Naive thymus-derived CD4-positive, alpha-beta T cell (primary cell): ENCODE measurements around the gene SNUPN. TPM values are rescaled to one million over a fixed set of nuclear protein-coding genes. Genes with fewer than 3 reads are reported as not detected.

ENCODE experiments used
- ATAC-seq: fragments of 150-1000 bp; cut with Tn5 transposase; 2 replicates; pipeline ENCODE4 v1.10.0; 2021; ENCODE audit warnings: mild to moderate bottlenecking, moderate library complexity
- CTCF ChIA-PET: fragments of 350-600 bp; sonication (Branson Sonifier 250); formaldehyde crosslinking; loops from one replicate; lab custom pipeline; 2021; ENCODE audit warnings: antibody characterized with exemption; lab: Charles Lee
- POLR2A ChIA-PET: fragments of 350-600 bp; sonication (Branson Sonifier 250); formaldehyde crosslinking; loops from one replicate; lab custom pipeline; 2021; ENCODE audit warnings: antibody characterized with exemption, inconsistent platforms; lab: Charles Lee
- DNase-seq, 9 donors: peaks; one replicate each; pipeline versions ENCODE4 v3.0.0 to v3.0.0-alpha.2; 2020 to 2022; ENCODE audit warnings: mixed read lengths in 1 of 9
- H3K27ac ChIP-seq: one replicate; pipeline ENCODE4 v1.7.0; 2013; ENCODE audit warnings: mild to moderate bottlenecking, low read depth, low read length, moderate library complexity
- H3K27me3 ChIP-seq, 2 donors: one replicate each; pipeline ENCODE4 v1.7.0; 2013; ENCODE audit warnings: low read length in 2 of 2, mild to moderate bottlenecking in 2 of 2, moderate library complexity in 2 of 2; ENCODE audit not compliant: control insufficient read depth in 2 of 2, insufficient read depth in 2 of 2
- H3K36me3 ChIP-seq, 3 experiments: 1 replicate in 2 of 3; 2 replicates in 1 of 3; pipeline ENCODE4 v1.7.0; 2013; ENCODE audit warnings: low read length in 3 of 3, mild to moderate bottlenecking in 3 of 3, moderate library complexity in 1 of 3; ENCODE audit not compliant: insufficient read depth in 3 of 3, control insufficient read depth in 2 of 3
- H3K4me1 ChIP-seq, 2 donors: one replicate each; pipeline ENCODE4 v1.7.0; 2013; ENCODE audit warnings: low read length in 2 of 2, mild to moderate bottlenecking in 2 of 2, moderate library complexity in 1 of 2; ENCODE audit not compliant: control insufficient read depth in 2 of 2, insufficient read depth in 2 of 2
- H3K4me3 ChIP-seq: 2 replicates; pipeline ENCODE4 v1.7.0; 2013; ENCODE audit warnings: mild to moderate bottlenecking, low read length
- H3K9me3 ChIP-seq, 3 experiments: 1 replicate in 2 of 3; 2 replicates in 1 of 3; pipeline ENCODE4 v1.7.0; 2013; ENCODE audit warnings: low read length in 3 of 3; ENCODE audit not compliant: control insufficient read depth in 2 of 3
- H3K27ac Mint-ChIP-seq, 9 donors: one replicate each; pipeline ENCODE4 v1.8.0; 2020 to 2022; ENCODE audit warnings: mixed read lengths in 9 of 9, mild to moderate bottlenecking in 8 of 9, moderate library complexity in 5 of 9, inconsistent platforms in 2 of 9
- H3K27me3 Mint-ChIP-seq, 5 donors: one replicate each; pipeline ENCODE4 v1.8.0; 2021 to 2022; ENCODE audit warnings: mixed read lengths in 5 of 5, mild to moderate bottlenecking in 1 of 5
- H3K36me3 Mint-ChIP-seq, 5 donors: one replicate each; pipeline ENCODE4 v1.8.0; 2020 to 2022; ENCODE audit warnings: mixed read lengths in 5 of 5, mild to moderate bottlenecking in 3 of 5, inconsistent platforms in 1 of 5
- H3K4me1 Mint-ChIP-seq, 7 donors: one replicate each; pipeline ENCODE4 v1.8.0; 2020 to 2022; ENCODE audit warnings: mixed read lengths in 7 of 7, mild to moderate bottlenecking in 3 of 7, inconsistent platforms in 1 of 7
- H3K4me3 Mint-ChIP-seq, 10 donors: one replicate each; pipeline ENCODE4 v1.8.0; 2020 to 2022; ENCODE audit warnings: mild to moderate bottlenecking in 10 of 10, mixed read lengths in 10 of 10, moderate library complexity in 6 of 10, inconsistent platforms in 2 of 10
- H3K9me3 Mint-ChIP-seq, 11 donors: one replicate each; pipeline ENCODE4 v1.8.0; 2020 to 2022; ENCODE audit warnings: mixed read lengths in 11 of 11, mild to moderate bottlenecking in 4 of 11, inconsistent platforms in 1 of 11, moderate library complexity in 1 of 11
- intact Hi-C, 2 donors: fragments of 100-400 bp; cut with micrococcal nuclease; formaldehyde crosslinking; loops; one replicate each; pipeline ENCODE4 v1.15.1; 2023
- polyA plus RNA-seq, 2 donors: library from polyadenylated mRNA; unstranded; fragments of 300-500 nt; fragmentation: Illumina TruSeq; gene quantifications; one replicate each; pipeline ENCODE4 v1.2.3, GENCODE V29; 2021
- total RNA-seq, 6 experiments: library from RNA in 5 of 6; stranded (reverse) in 5 of 6; gene quantifications; 1 replicate in 5 of 6; 2 replicates in 1 of 6; pipeline ENCODE4 v1.2.3 and lab custom pipeline; 2021 to 2026

Gene SNUPN
- total and polyA plus RNA-seq, 7 experiments from 2014 or later: 16.5 to 51.5 (median 22.6) TPM

- Histone ChIP-seq H3K27me3 (no peaks in the 10 kb centered on the region), H3K36me3 (peaks cover 0 to 2% (median 0%) of the 10 kb centered on the region in 3 experiments), H3K9me3 (no peaks in the 10 kb centered on the region), H3K27ac (no peak overlapping the region), H3K4me1 (peaks cover 0 to under 1% of the 10 kb centered on the region in 2 donors), H3K4me3 (no peak overlapping the region)
- POLR2A ChIA-PET: interaction anchor here (0.7 to 3.1 kb wide), 2 partner anchors 9 to 176 kb away, joined by 3 to 18 read pairs; partner anchors contain the start of gene IMP3
- peaks cover 4 to 13% (median 8%) of the 10 kb centered on the region in 7 donors for H3K4me1 Mint-ChIP-seq
- H3K36me3 Mint-ChIP-seq: peaks cover 0 to 2% (median 0%) of the 10 kb centered on the region in 5 donors
- no peaks in the 10 kb centered on the region for H3K27me3 Mint-ChIP-seq
- intact Hi-C loops: no loop called here
- CTCF ChIA-PET: no interaction called here
- no peak overlapping the region for H3K27ac Mint-ChIP-seq
- ATAC-seq (no peak), DNase-seq (no peak)
- H3K4me3 Mint-ChIP-seq: no peak overlapping the region
- H3K9me3 Mint-ChIP-seq: no peaks in the 10 kb centered on the region
Observed at GRCh38 chr15:75631935-75632334, 6.4 kb upstream of the SNUPN start.

GRCh38 chr15:75622505-75622904 is 3.0 kb downstream of the SNUPN start:
- Mint-ChIP-seq H3K4me3 (peak overlapping the region in 7 of 10 donors; percentile 1 to 38 (median 23)), H3K9me3 (no peaks in the 10 kb centered on the region), H3K27me3 (no peaks in the 10 kb centered on the region), H3K4me1 (peaks cover 31 to 49% (median 40%) of the 10 kb centered on the region in 7 donors), H3K36me3 (peaks cover 0 to 17% (median 6%) of the 10 kb centered on the region in 5 donors), H3K27ac (peak overlapping the region; percentile 10 to 84 (median 66))
- Histone ChIP-seq H3K36me3 (peaks cover 0 to 32% (median 0%) of the 10 kb centered on the region in 3 experiments), H3K27me3 (no peaks in the 10 kb centered on the region), H3K4me1 (peaks cover 18 to 23% of the 10 kb centered on the region in 2 donors), H3K27ac (peak overlapping the region; percentile 11), H3K9me3 (no peaks in the 10 kb centered on the region), H3K4me3 (no peak overlapping the region)
- DNase-seq (no peak), ATAC-seq (no peak)
- CTCF ChIA-PET: no interaction called here
- intact Hi-C loops: no loop called here
- POLR2A ChIA-PET: interaction anchor here (0.7 to 1.0 kb wide), 2 partner anchors 65 to 255 kb away, joined by 4 read pairs; no protein-coding TSS in a partner anchor

GRCh38 chr15:75620841-75621391 is 4.6 kb downstream of the SNUPN start:
- Histone ChIP-seq H3K9me3 (no peaks in the 10 kb centered on the region), H3K4me3 (no peak overlapping the region), H3K36me3 (peaks cover 4 to 48% (median 7%) of the 10 kb centered on the region in 3 experiments), H3K27ac (peak overlapping the region; percentile 44), H3K27me3 (no peaks in the 10 kb centered on the region), H3K4me1 (peaks cover 10 to 15% of the 10 kb centered on the region in 2 donors)
- intact Hi-C loops: loop anchor here in 1 of 2 donors (2.0 kb wide), 1 partner anchor 14 kb away; no protein-coding TSS in a partner anchor
- Mint-ChIP-seq H3K27ac (peak overlapping the region; percentile 13 to 86 (median 77)), H3K9me3 (peaks cover 0 to 1% (median 0%) of the 10 kb centered on the region in 11 donors), H3K36me3 (peaks cover 1 to 28% (median 14%) of the 10 kb centered on the region in 5 donors), H3K27me3 (no peaks in the 10 kb centered on the region), H3K4me3 (peak overlapping the region in 9 of 10 donors; percentile 32 to 68 (median 42)), H3K4me1 (peaks cover 25 to 42% (median 36%) of the 10 kb centered on the region in 7 donors)
- ATAC-seq (no peak), DNase-seq (no peak)
- CTCF ChIA-PET: interaction anchor here (1.5 kb wide), 1 partner anchor 112 kb away, joined by 4 read pairs; no protein-coding TSS in a partner anchor
- POLR2A ChIA-PET: interaction anchor here (0.6 to 3.4 kb wide), 4 partner anchors 14 to 39 kb away, joined by 3 to 15 read pairs (median 4); partner anchors contain the start of gene IMP3

GRCh38 chr15:75620058-75620820 is 5.3 kb downstream of the SNUPN start:
- no peak for DNase-seq
- intact Hi-C loops: loop anchor here in 1 of 2 donors (2.0 kb wide), 1 partner anchor 13 kb away; no protein-coding TSS in a partner anchor
- Mint-ChIP-seq H3K4me3 (peak overlapping the region in 8 of 10 donors; percentile 26 to 68 (median 39)), H3K27me3 (no peaks in the 10 kb centered on the region), H3K27ac (peak overlapping the region; percentile 13 to 91 (median 79)), H3K9me3 (peaks cover 0 to 1% (median 0%) of the 10 kb centered on the region in 11 donors), H3K36me3 (peaks cover 4 to 34% (median 17%) of the 10 kb centered on the region in 5 donors), H3K4me1 (peaks cover 26 to 45% (median 33%) of the 10 kb centered on the region in 7 donors)
- Histone ChIP-seq H3K36me3 (peaks cover 4 to 52% (median 7%) of the 10 kb centered on the region in 3 experiments), H3K27ac (peak overlapping the region; percentile 44), H3K4me1 (peaks cover 9 to 15% of the 10 kb centered on the region in 2 donors), H3K9me3 (no peaks in the 10 kb centered on the region), H3K4me3 (no peak overlapping the region), H3K27me3 (no peaks in the 10 kb centered on the region)
- POLR2A ChIA-PET: interaction anchor here (0.6 to 3.4 kb wide), 5 partner anchors 13 to 108 kb away, joined by 3 to 15 read pairs (median 3); partner anchors contain the start of gene IMP3
- no peak for ATAC-seq
- CTCF ChIA-PET: interaction anchor here (0.6 to 1.5 kb wide), 2 partner anchors 112 to 1055 kb away, joined by 3 to 4 read pairs; no protein-coding TSS in a partner anchor

- Mint-ChIP-seq H3K27ac (peak overlapping the region in 3 of 9 donors; percentile 26 to 90 (median 56)), H3K4me3 (no peak overlapping the region), H3K36me3 (peaks cover 13 to 52% (median 35%) of the 10 kb centered on the region in 5 donors), H3K4me1 (peaks cover 20 to 30% (median 22%) of the 10 kb centered on the region in 7 donors), H3K27me3 (no peaks in the 10 kb centered on the region), H3K9me3 (peaks cover 0 to 1% (median 0%) of the 10 kb centered on the region in 11 donors)
- Histone ChIP-seq H3K4me3 (no peak overlapping the region), H3K27me3 (no peaks in the 10 kb centered on the region), H3K9me3 (no peaks in the 10 kb centered on the region), H3K27ac (no peak overlapping the region), H3K36me3 (peaks cover 7 to 77% (median 9%) of the 10 kb centered on the region in 3 experiments), H3K4me1 (peaks cover 9 to 15% of the 10 kb centered on the region in 2 donors)
- DNase-seq: no peak
- ATAC-seq: no peak
- ChIA-PET POLR2A (no interaction called here), CTCF (no interaction called here)
- intact Hi-C loops: no loop called here
Observed at GRCh38 chr15:75616766-75617165, 8.8 kb downstream of the SNUPN start.
